ENCODE measurements around the gene FGFR1OP2.

FGFR1OP2 gene

GRCh38 chr12:26966842-26967241 lies 28.6 kb downstream of the FGFR1OP2 start:
- Histone ChIP-seq H3K36me3 (ENCODE audit: control insufficient read depth, insufficient read depth, low read length) (peaks cover 8% of the 10 kb centered on the region), H3K27me3 (replicated peaks; ENCODE audit: control insufficient read depth, insufficient read depth, low read length) (no peaks in the 10 kb centered on the region), H3K4me3 (replicated peaks; ENCODE audit: low read depth, low read length) (no peak overlapping the region)
- no peak for DNase-seq (ENCODE audit: extremely low read depth, insufficient read length)
- no peak for TF ChIP-seq CTCF (IDR thresholded peaks at IDR 0.05; ENCODE audit: insufficient read depth, low read length, poor library complexity, severe bottlenecking)

- no peaks in the 10 kb centered on the region for H3K27me3 ChIP-seq (replicated peaks; ENCODE audit: control insufficient read depth, insufficient read depth, low read length)
- H3K4me3 ChIP-seq (replicated peaks; ENCODE audit: low read depth, low read length) = no peak overlapping the region
- no peak for TF ChIP-seq CTCF (IDR thresholded peaks at IDR 0.05; ENCODE audit: insufficient read depth, low read length, poor library complexity, severe bottlenecking)
- H3K36me3 ChIP-seq (ENCODE audit: control insufficient read depth, insufficient read depth, low read length) = peaks cover 10% of the 10 kb centered on the region
- no peak for DNase-seq (ENCODE audit: extremely low read depth, insufficient read length)
Measured at GRCh38 chr12:26970136-26970535, 31.9 kb downstream of the FGFR1OP2 start.

- H3K27me3 ChIP-seq (replicated peaks; ENCODE audit: control insufficient read depth, insufficient read depth, low read length) = no peaks in the 10 kb centered on the region
- peak; percentile 46 for DNase-seq (ENCODE audit: extremely low read depth, insufficient read length)
- peaks cover 8% of the 10 kb centered on the region for H3K36me3 ChIP-seq (ENCODE audit: control insufficient read depth, insufficient read depth, low read length)
- no peak overlapping the region for H3K4me3 ChIP-seq (replicated peaks; ENCODE audit: low read depth, low read length)
- no peak for TF ChIP-seq CTCF (IDR thresholded peaks at IDR 0.05; ENCODE audit: insufficient read depth, low read length, poor library complexity, severe bottlenecking)
Measured at GRCh38 chr12:26971963-26972362, 33.7 kb downstream of the FGFR1OP2 start.

- DNase-seq (ENCODE audit: extremely low read depth, insufficient read length) = no peak
- H3K27me3 ChIP-seq (replicated peaks; ENCODE audit: control insufficient read depth, insufficient read depth, low read length) = no peaks in the 10 kb centered on the region
- peaks cover 5% of the 10 kb centered on the region for H3K36me3 ChIP-seq (ENCODE audit: control insufficient read depth, insufficient read depth, low read length)
- no peak overlapping the region for H3K4me3 ChIP-seq (replicated peaks; ENCODE audit: low read depth, low read length)
- no peak for TF ChIP-seq CTCF (IDR thresholded peaks at IDR 0.05; ENCODE audit: insufficient read depth, low read length, poor library complexity, severe bottlenecking)
Measured at GRCh38 chr12:26976687-26977086, 38.4 kb downstream of the FGFR1OP2 start.

GRCh38 chr12:26978801-26979200 lies 40.5 kb downstream of the FGFR1OP2 start:
- Histone ChIP-seq H3K4me3 (replicated peaks; ENCODE audit: low read depth, low read length) (no peak overlapping the region), H3K27me3 (replicated peaks; ENCODE audit: control insufficient read depth, insufficient read depth, low read length) (no peaks in the 10 kb centered on the region), H3K36me3 (ENCODE audit: control insufficient read depth, insufficient read depth, low read length) (peaks cover 6% of the 10 kb centered on the region)
- no peak for TF ChIP-seq CTCF (IDR thresholded peaks at IDR 0.05; ENCODE audit: insufficient read depth, low read length, poor library complexity, severe bottlenecking)
- no peak for DNase-seq (ENCODE audit: extremely low read depth, insufficient read length)

GRCh38 chr12:26979733-26980132 lies 41.5 kb downstream of the FGFR1OP2 start:
- Histone ChIP-seq H3K27me3 (replicated peaks; ENCODE audit: control insufficient read depth, insufficient read depth, low read length) (no peaks in the 10 kb centered on the region), H3K4me3 (replicated peaks; ENCODE audit: low read depth, low read length) (no peak overlapping the region), H3K36me3 (ENCODE audit: control insufficient read depth, insufficient read depth, low read length) (peaks cover 6% of the 10 kb centered on the region)
- no peak for DNase-seq (ENCODE audit: extremely low read depth, insufficient read length)
- TF ChIP-seq CTCF (IDR thresholded peaks at IDR 0.05; ENCODE audit: insufficient read depth, low read length, poor library complexity, severe bottlenecking) = no peak
